Esophagus muscularis mucosa (tissue), 4 donors: ENCODE measurements around the gene SMIM24. TPM values are rescaled to one million over a fixed set of nuclear protein-coding genes. Genes with fewer than 3 reads are reported as not detected.
"Not testable (repeated sequence)": the region's sequence is repeated elsewhere in the genome, so short reads cannot be mapped to it uniquely, and the experiment has no call there.

Experiments
- DNase-seq: peaks from one replicate; pipeline ENCODE4 v3.0.0-alpha.2; 2017; ENCODE audit errors: extremely low spot score
- H3K27ac ChIP-seq, 4 donors: fragments of 200-600 bp; sonication (generic); replicated peaks in 1 of 4; 1 replicate in 3 of 4; 2 replicates in 1 of 4; pipeline ENCODE4 v1.5.1; 2016 to 2019; ENCODE audit warnings: mild to moderate bottlenecking in 1 of 4
- H3K27me3 ChIP-seq, 4 donors: fragments of 200-600 bp; sonication (generic); one replicate each; pipeline versions ENCODE4 v1.5.1 to v1.6.0; 2016 to 2019
- H3K36me3 ChIP-seq, 4 donors: fragments of 200-600 bp; sonication (generic); one replicate each; pipeline ENCODE4 v1.5.1; 2016 to 2019
- H3K4me1 ChIP-seq, 4 donors: fragments of 200-600 bp; sonication (generic); one replicate each; pipeline ENCODE4 v1.5.1; 2016 to 2019
- H3K4me3 ChIP-seq, 4 donors: fragments of 200-600 bp; sonication (generic); 1 replicate in 2 of 4; 2 replicates in 2 of 4; pipeline ENCODE4 v1.5.1; 2016 to 2019; ENCODE audit warnings: mild to moderate bottlenecking in 4 of 4, moderate library complexity in 1 of 4
- H3K9me3 ChIP-seq, 4 donors: fragments of 200-600 bp; sonication (generic); 1 replicate in 3 of 4; 2 replicates in 1 of 4; pipeline ENCODE4 v1.5.1; 2016 to 2019
- CTCF ChIP-seq, 3 experiments: fragments of 200-600 bp in 2 of 3; fragments of 450-650 bp in 1 of 3; sonication (generic) in 2 of 3; IDR thresholded peaks; one replicate each; pipeline ENCODE4 v1.5.1; 2017 to 2019; ENCODE audit warnings: antibody characterized with exemption in 3 of 3, mild to moderate bottlenecking in 2 of 3, moderate library complexity in 1 of 3
- EP300 ChIP-seq: sonication (generic); formaldehyde crosslinking; IDR thresholded peaks from one replicate; pipeline ENCODE4 v1.6.1; 2017; ENCODE audit warnings: antibody characterized with exemption
- POLR2A ChIP-seq: fragments of 450-650 bp; IDR thresholded peaks from one replicate; pipeline ENCODE4 v1.6.1; 2017; ENCODE audit warnings: antibody characterized with exemption, moderate library complexity, mild to moderate bottlenecking, low read depth
- POLR2AphosphoS5 ChIP-seq, 2 donors: sonication (generic); formaldehyde crosslinking; IDR thresholded peaks; one replicate each; pipeline ENCODE4 v1.6.1; 2017; ENCODE audit warnings: antibody characterized with exemption in 2 of 2
- WGBS: methylation state at CpG from one replicate; pipeline ENCODE4 v1.1.5; 2018; 5-methylcytosine and 5-hydroxymethylcytosine counted together
- intact Hi-C: fragments of 100-400 bp; cut with DNase I; formaldehyde crosslinking; loops from one replicate; pipeline ENCODE4 v1.15.1; 2023
- total RNA-seq, 4 donors: library from RNA; depleted of rRNA; stranded (reverse); fragments of >200 nt; gene quantifications; one replicate each; pipeline versions ENCODE4 v1.1.0 to v1.2.1, GENCODE V29; 2016

SMIM24 gene
- total RNA-seq, 4 donors from 2014 or later = not detected

- intact Hi-C loops = no loop called here
- no peaks in the 10 kb centered on the region for H3K9me3 ChIP-seq
- no peaks in the 10 kb centered on the region for H3K27me3 ChIP-seq
- TF ChIP-seq POLR2AphosphoS5 (IDR thresholded peaks at IDR 0.05) (peak; percentile 95 to 97), EP300 (peak; percentile 97), CTCF (IDR thresholded peaks at IDR 0.05) (no peak), POLR2A (no peak)
- H3K27ac ChIP-seq = peak overlapping the region; percentile 84 to 91 (median 89)
- H3K4me3 ChIP-seq = no peak overlapping the region
- peaks cover 17 to 68% (median 59%) of the 10 kb centered on the region in 4 donors for H3K4me1 ChIP-seq
- peak; percentile 96 for DNase-seq
- peaks cover 55 to 96% (median 83%) of the 10 kb centered on the region in 4 donors for H3K36me3 ChIP-seq
- 18% methylated on average over 12 of the region's 12 CpGs for WGBS
Measured at GRCh38 chr19:3450796-3451411, 29.4 kb downstream of the SMIM24 start.

GRCh38 chr19:3448616-3449334 is 31.6 kb downstream of the SMIM24 start:
- intact Hi-C loops = no loop called here
- peaks cover 38 to 70% (median 63%) of the 10 kb centered on the region in 4 donors for H3K4me1 ChIP-seq
- H3K4me3 ChIP-seq = no peak overlapping the region
- peak overlapping the region; percentile 84 to 91 (median 89) for H3K27ac ChIP-seq
- TF ChIP-seq POLR2A = no peak
- no peak for TF ChIP-seq POLR2AphosphoS5 (IDR thresholded peaks at IDR 0.05)
- TF ChIP-seq CTCF (IDR thresholded peaks at IDR 0.05) = no peak
- TF ChIP-seq EP300 = no peak
- DNase-seq = no peak
- no peaks in the 10 kb centered on the region for H3K27me3 ChIP-seq
- no peaks in the 10 kb centered on the region for H3K9me3 ChIP-seq
- H3K36me3 ChIP-seq = peaks cover 53 to 90% (median 78%) of the 10 kb centered on the region in 4 donors
- WGBS = 91% methylated on average over 23 of the region's 28 CpGs

GRCh38 chr19:3446657-3447056 is 33.7 kb downstream of the SMIM24 start:
- H3K9me3 ChIP-seq, H3K27me3 ChIP-seq, H3K4me3 ChIP-seq, intact Hi-C loops, DNase-seq: not testable (repeated sequence)
- WGBS = 92% methylated on average over 4 of the region's 4 CpGs
- peaks cover 48 to 75% (median 69%) of the 10 kb centered on the region in 4 donors for H3K4me1 ChIP-seq
- H3K36me3 ChIP-seq = peaks cover 37 to 91% (median 70%) of the 10 kb centered on the region in 4 donors
- H3K27ac ChIP-seq = peak overlapping the region; percentile 84 to 91 (median 89)

GRCh38 chr19:3444695-3445234 is 35.6 kb downstream of the SMIM24 start:
- Histone ChIP-seq H3K4me3 (no peak overlapping the region), H3K4me1 (peaks cover 42 to 79% (median 76%) of the 10 kb centered on the region in 4 donors), H3K27me3 (no peaks in the 10 kb centered on the region), H3K9me3 (no peaks in the 10 kb centered on the region), H3K27ac (peak overlapping the region in 3 of 4 donors; percentile 71 to 91 (median 89)), H3K36me3 (peaks cover 38 to 93% (median 73%) of the 10 kb centered on the region in 4 donors)
- 60% methylated on average over 17 of the region's 24 CpGs for WGBS
- intact Hi-C loops = no loop called here
- TF ChIP-seq CTCF (IDR thresholded peaks at IDR 0.05) (no peak), POLR2AphosphoS5 (IDR thresholded peaks at IDR 0.05) (peak; percentile 46 to 85)
- no peak for DNase-seq
